NCI-H2107 treated with DMSO at 0.1 percent for 48 hours (cell line): ENCODE results near the gene ERAL1.
A peak's percentile ranks its signal among the peaks of the same experiment; 100 is the strongest.
"Not testable (repeated sequence)": the region's sequence is repeated elsewhere in the genome, so short reads cannot be mapped to it uniquely, and the experiment has no call there.

ENCODE experiments used
- DNase-seq: peaks from one replicate; lab custom pipeline; 2025; ENCODE audit not compliant: unreplicated experiment; lab: John Stamatoyannopoulos, UW

ERAL1 gene

DNA sequence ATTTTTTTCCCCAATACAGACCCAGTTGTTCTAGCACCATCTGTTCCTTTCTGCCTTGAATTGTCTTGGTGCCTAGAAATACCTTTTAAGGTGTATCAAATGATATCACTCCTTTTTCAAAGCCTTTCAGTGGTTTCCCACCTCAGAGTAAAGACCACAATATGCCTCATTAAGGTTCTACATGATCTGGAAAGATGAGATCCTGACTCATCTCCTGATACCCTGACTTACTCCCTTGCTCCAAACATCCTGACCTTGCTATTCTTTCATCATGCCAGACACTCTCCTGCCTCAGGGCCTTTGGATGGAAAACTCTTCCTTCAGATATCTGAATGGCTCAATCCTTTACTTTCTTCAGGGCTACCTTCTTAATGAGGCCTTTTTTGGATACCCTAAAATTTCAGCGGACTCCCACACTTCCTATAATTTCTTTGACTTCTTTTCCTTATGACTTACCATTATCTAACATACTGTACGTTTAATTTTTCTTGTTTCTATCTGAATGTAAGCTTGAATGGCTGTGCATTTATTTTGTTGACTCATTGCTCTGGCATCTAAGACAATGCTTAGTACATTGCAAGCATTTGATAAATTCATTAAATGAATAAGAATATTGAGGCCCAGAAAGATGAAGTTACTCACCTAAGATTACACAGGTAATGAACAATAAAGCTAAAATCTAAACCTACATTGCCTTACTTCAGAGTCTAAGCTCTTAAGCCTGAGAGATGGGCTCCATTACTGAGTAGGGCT lies 23.5 kb downstream of the ERAL1 start:
- DNase-seq, result no peak

DNA sequence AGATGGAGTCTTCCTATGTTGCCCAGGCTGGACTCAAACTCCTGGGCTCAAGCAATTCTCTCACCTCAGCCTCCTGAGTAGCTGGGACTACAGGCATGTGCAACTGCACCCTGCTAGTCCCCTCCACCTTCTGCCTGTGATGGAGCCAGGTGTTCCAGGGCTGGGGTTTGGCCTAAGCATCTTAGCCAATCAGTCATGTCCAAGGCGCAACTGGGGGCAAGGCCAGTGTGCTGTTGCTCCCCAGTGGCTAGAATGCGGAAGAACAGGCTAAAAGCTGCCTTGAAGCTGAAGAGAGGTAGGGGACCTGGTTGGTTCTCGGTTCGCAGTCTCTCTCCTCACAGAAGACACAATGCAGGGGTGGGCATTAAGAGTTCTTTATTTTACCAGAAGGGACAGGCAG lies 24.2 kb downstream of the ERAL1 start:
- DNase-seq, result peak; percentile 72

GRCh38 chr17:28879886-28880571 lies 25.2 kb downstream of the ERAL1 start:
- no peak for DNase-seq

- DNase-seq, result no peak
Measured at GRCh38 chr17:28880572-28880945, 25.7 kb downstream of the ERAL1 start.

DNA sequence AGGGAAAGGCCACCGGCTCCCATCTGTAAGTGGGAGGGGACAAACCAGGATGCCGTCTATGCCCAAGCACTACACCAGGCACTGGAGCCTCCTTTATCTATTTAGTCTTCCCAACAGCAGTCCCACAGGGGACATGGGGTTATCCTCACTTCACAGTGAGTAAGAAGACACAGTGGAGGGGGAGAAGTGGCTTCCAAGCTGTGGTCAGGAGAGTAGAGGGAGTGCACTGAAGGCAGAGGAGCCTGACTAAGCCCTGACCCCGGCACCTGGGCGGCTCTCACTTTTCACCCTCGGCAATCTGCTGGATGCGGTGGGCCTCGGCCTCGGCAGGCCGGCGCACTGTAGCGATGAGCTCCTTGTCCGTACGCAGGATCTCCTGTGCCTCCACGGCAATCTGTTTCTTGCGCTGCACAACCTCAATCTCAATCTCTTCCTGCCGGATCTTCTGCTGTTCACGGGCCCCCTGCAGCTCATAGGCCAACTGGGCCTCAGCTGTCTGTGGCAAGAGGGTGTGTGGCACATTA lies 26.8 kb downstream of the ERAL1 start:
- DNase-seq, result no peak

DNA sequence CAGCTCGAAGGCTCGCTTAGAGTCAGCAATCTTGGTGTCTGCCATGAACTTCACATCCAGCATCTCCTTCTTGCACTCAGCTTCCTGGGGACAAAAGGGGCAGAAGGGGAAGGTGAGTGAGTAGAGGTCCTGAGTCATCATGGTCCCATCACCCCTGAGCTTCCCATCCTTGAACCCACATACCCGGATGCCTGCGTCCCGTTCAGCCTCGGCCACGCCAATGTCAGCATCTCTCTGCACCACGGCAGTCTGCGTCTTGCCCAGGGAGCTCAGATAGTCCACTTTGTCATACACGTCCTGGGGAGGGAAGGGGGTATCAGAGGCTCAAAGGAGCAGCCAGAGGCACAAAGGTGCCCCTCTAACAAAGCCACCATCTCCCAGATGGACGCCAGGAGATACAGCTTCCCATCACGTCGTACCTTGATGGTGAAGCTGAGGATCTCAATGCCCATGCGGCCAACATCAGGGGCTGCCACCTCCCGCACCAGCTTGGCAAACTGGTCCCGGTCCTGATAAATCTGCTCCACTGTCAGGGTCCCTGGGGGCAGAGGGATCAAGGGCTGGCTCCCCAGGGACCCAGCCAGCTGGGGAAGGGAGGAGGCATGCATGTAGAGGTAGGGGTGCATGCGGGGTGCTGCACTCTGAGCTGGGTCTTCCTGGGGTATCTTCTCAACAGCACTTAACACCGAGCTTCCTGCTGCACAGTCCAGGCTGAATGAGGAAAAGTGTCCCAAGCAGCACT lies 27.5 kb downstream of the ERAL1 start:
- no peak for DNase-seq

DNA sequence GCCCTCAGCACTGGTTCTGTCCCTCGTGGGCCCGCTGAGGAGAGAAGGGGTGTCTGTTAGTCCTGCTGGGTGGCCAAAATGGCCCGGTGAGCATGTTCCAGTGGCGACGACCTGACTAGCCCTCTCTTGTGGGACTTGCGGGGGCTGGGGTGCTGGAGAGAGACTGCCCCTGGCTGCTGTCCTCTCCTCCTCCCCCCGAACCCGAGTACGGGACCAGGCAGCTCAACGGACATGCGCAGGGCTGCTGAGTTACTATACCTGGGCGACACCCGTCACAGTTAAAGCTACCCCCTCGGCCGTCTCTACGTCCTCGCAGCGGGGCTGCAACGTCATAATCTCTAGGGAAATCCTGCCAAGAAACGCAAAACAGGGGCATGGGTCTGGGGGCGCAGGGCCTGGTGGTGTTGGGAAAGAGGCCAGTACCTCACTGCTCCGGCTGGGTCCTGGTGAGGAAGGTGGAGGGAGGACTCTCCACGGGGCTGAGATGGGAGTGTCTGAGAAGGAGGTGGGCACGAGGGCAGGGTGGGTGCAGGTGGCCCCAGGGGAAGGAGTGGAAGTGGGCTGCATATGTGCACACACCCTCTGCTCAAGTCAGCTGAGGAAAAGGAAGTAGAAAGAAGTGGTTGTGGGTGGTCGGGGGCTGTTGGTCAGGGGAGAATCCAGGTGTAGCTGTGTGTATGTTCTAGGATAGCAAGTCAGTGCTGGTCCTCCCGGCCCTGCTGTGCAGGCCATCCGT lies 29.3 kb downstream of the ERAL1 start:
- DNase-seq, result no peak

- no peak for DNase-seq
Measured at GRCh38 chr17:28885363-28885762, 30.5 kb downstream of the ERAL1 start.

DNA sequence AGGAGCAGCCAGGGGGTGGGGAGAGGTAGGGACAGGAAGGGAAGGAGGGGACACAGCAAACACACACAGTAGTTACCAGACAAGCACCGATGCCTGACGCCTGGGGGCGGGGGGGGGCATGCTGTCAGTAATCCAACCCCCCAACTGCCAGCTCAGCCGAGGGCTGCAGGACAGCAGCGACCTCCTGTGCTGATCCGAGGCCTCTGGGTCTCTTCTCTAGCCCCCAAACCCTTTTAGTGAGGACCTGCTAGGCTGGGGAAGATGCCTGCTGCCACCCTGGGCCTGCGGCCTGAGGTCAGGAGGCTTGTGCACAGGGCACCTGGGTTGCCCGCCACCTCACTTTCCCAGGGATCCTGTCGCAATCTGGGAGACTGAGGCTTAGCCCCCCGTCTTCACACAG lies 31.1 kb downstream of the ERAL1 start:
- DNase-seq, result no peak

DNA sequence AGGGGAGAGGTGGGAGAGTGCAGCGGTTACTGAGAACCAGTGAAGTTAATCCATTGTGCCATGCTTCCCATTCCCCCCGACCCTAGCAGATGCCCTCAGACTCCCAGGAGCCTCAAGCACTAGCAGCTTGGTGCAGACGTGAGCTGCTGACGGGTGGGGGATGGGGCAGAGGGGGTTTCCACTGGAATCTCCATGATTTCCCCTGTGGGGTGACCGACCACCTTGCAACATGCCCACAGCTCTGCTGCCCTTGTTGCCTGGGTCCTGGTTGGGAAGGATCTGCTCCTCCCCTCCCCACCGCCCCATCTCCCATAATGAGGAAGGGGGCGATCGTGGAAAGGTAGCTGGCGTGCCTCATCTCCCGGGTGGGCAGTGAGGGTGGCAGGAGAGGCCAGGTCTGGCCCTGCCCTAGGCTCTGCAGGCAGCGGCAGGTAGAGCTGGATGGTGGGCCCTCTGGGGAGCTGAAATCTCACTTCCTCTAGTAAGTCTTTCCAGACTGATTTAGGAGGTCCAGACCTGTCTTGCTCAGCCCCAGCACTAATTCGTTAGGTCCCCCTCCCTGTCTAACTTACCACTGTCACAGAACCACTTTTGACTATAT lies 33.2 kb downstream of the ERAL1 start:
- no peak for DNase-seq

- no peak for DNase-seq
Measured at GRCh38 chr17:28888832-28889231, 34.0 kb downstream of the ERAL1 start.

GRCh38 chr17:28889996-28890395 lies 35.2 kb downstream of the ERAL1 start:
- no peak for DNase-seq

DNA sequence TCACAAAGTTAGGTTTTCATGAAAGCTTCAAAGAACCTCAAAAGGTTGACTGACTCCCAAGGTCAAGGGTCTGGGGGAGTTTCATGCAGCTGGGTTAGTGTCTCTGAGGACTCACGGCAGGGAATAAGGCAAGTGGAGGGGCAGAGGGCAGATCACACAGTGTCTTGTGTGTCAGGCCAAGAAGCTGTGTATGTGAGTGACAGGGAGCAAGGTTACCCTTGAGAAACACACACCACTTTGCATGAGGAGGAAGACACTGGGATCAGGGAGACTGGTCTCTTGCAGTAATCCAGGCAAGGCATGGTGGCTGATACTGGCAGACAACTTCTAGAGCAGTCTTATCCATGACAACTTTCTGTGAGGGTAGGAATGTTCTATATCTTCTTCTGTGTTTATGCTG lies 36.4 kb downstream of the ERAL1 start:
- DNase-seq, result no peak

- no peak for DNase-seq
Measured at GRCh38 chr17:28892024-28892423, 37.2 kb downstream of the ERAL1 start.

- DNase-seq, result not testable (repeated sequence)
Measured at GRCh38 chr17:28893248-28894183, 38.7 kb downstream of the ERAL1 start.

- DNase-seq, result no peak
Measured at GRCh38 chr17:28895794-28896447, 41.1 kb downstream of the ERAL1 start.

GRCh38 chr17:28896491-28896883 lies 41.7 kb downstream of the ERAL1 start:
- DNase-seq, result no peak

DNA sequence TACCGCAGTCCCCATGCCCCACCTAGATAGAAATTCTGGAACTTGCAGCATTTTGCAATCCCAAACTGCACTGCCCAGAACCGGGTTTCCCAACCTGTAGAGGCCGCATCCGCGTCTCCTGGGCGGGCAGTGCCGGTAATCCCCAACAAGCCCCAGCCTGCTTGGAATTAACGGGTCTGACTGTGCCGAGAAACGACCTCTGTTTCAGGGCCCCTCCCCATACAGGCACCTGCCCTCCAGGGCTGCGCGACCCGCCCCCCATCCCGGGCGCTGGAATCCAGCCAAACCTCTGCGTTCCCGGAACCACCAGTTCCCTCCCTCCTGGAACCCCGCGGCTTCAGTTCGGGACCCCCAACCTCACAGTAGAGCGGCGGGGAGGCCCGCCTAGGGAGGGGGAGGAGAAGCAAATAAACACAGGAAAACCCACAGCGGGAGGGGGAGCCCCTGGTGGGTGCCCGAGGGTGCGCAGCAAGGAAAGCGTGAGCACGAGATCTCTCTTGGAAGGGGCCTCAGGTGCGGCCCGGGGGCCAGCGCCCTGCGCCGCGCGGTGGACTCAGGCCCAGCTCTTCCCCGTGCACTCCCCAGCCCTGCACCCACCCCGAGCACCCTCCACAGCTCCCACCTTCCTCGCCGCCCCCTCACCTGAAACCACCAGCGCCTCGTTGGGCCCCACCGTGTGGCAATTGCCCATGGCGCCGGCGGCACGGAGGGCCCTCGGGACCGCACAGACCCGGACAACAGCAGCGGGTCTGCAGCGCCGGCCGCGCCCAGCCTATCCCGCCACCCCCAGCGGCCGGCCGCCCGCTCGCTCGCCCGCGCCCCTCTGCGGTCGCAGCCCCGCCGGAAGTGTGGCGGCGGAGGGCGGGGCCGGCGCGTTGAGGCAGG lies 42.3 kb downstream of the ERAL1 start, which contains the start of gene FLOT2:
TSS of gene FLOT2 (minus strand) at position 850 of the 885 bp plus-strand sequence. CDS start at position 691, 159 bp downstream.
- DNase-seq, result peak; percentile 67
